ENCODE measurements around the gene JADE1. TPM values are rescaled to one million over a fixed set of nuclear protein-coding genes. Genes with fewer than 3 reads are reported as not detected.

The JADE1 gene
- total RNA-seq, 1 experiment from 2014 or later = 39.3 TPM

GRCh38 chr4:128856246-128856645, 46.7 kb downstream of the JADE1 start:
- Histone ChIP-seq H3K27ac (ENCODE audit: low read depth, low read length, poor library complexity, severe bottlenecking) (no peak overlapping the region), H3K27me3 (replicated peaks; ENCODE audit: insufficient read depth, low read depth, low read length, poor library complexity) (no peaks in the 10 kb centered on the region), H3K4me3 (ENCODE audit: low read depth, low read length, poor library complexity, severe bottlenecking) (no peak overlapping the region), H3K4me1 (ENCODE audit: insufficient read depth, low read length, poor library complexity, severe bottlenecking) (no peaks in the 10 kb centered on the region), H3K9me3 (ENCODE audit: low read depth, low read length, poor library complexity, severe bottlenecking) (no peaks in the 10 kb centered on the region), H3K36me3 (ENCODE audit: insufficient read depth, low read length, poor library complexity, severe bottlenecking) (peaks cover 88% of the 10 kb centered on the region)
- ChIA-PET CTCF (no interaction called here), POLR2A (ENCODE audit: low non-redundant PET) (no interaction called here)
- no TSS peak for BruUV-seq (replicated peaks)
- TF ChIP-seq EZH2 (IDR thresholded peaks at IDR 0.05; ENCODE audit: borderline replicate concordance, low read depth, low read length, poor library complexity, severe bottlenecking) (no peak), CTCF (conservative IDR thresholded peaks at IDR 0.05; ENCODE audit: low read depth, low read length) (no peak)
- DNase-seq (ENCODE audit: low spot score) = no peak
- intact Hi-C loops (cut with micrococcal nuclease; ENCODE audit: unreplicated experiment) = no loop called here

GRCh38 chr4:128858879-128859671, 49.6 kb downstream of the JADE1 start:
- H3K9me3 ChIP-seq (ENCODE audit: low read depth, low read length, poor library complexity, severe bottlenecking) = no peaks in the 10 kb centered on the region
- no peaks in the 10 kb centered on the region for H3K4me1 ChIP-seq (ENCODE audit: insufficient read depth, low read length, poor library complexity, severe bottlenecking)
- BruUV-seq (replicated peaks) = no TSS peak
- peaks cover 75% of the 10 kb centered on the region for H3K36me3 ChIP-seq (ENCODE audit: insufficient read depth, low read length, poor library complexity, severe bottlenecking)
- intact Hi-C loops (cut with micrococcal nuclease; ENCODE audit: unreplicated experiment) = no loop called here
- ChIA-PET CTCF (no interaction called here), POLR2A (ENCODE audit: low non-redundant PET) (interaction anchor here (0.7 kb wide), 1 partner anchor 1201 kb away, joined by 8 read pairs; no protein-coding TSS in a partner anchor)
- no peak overlapping the region for H3K4me3 ChIP-seq (ENCODE audit: low read depth, low read length, poor library complexity, severe bottlenecking)
- no peaks in the 10 kb centered on the region for H3K27me3 ChIP-seq (replicated peaks; ENCODE audit: insufficient read depth, low read depth, low read length, poor library complexity)
- no peak for DNase-seq (ENCODE audit: low spot score)
- TF ChIP-seq EZH2 (IDR thresholded peaks at IDR 0.05; ENCODE audit: borderline replicate concordance, low read depth, low read length, poor library complexity, severe bottlenecking) (no peak), CTCF (conservative IDR thresholded peaks at IDR 0.05; ENCODE audit: low read depth, low read length) (no peak)
- H3K27ac ChIP-seq (ENCODE audit: low read depth, low read length, poor library complexity, severe bottlenecking) = no peak overlapping the region

GRCh38 chr4:128859887-128860677, 50.6 kb downstream of the JADE1 start:
- CTCF ChIA-PET = no interaction called here
- Histone ChIP-seq H3K4me1 (ENCODE audit: insufficient read depth, low read length, poor library complexity, severe bottlenecking) (no peaks in the 10 kb centered on the region), H3K36me3 (ENCODE audit: insufficient read depth, low read length, poor library complexity, severe bottlenecking) (peaks cover 72% of the 10 kb centered on the region), H3K27ac (ENCODE audit: low read depth, low read length, poor library complexity, severe bottlenecking) (no peak overlapping the region), H3K4me3 (ENCODE audit: low read depth, low read length, poor library complexity, severe bottlenecking) (no peak overlapping the region), H3K9me3 (ENCODE audit: low read depth, low read length, poor library complexity, severe bottlenecking) (no peaks in the 10 kb centered on the region), H3K27me3 (replicated peaks; ENCODE audit: insufficient read depth, low read depth, low read length, poor library complexity) (no peaks in the 10 kb centered on the region)
- intact Hi-C loops (cut with micrococcal nuclease; ENCODE audit: unreplicated experiment) = loop anchor here (10.0 kb wide), 2 partner anchors 235 to 435 kb away; partner anchors contain the start of genes C4orf33 and SCLT1
- POLR2A ChIA-PET (ENCODE audit: low non-redundant PET) = no interaction called here
- BruUV-seq (replicated peaks) = no TSS peak
- no peak for TF ChIP-seq EZH2 (IDR thresholded peaks at IDR 0.05; ENCODE audit: borderline replicate concordance, low read depth, low read length, poor library complexity, severe bottlenecking)
- TF ChIP-seq CTCF (conservative IDR thresholded peaks at IDR 0.05; ENCODE audit: low read depth, low read length) = no peak
- no peak for DNase-seq (ENCODE audit: low spot score)

All from A673 (cell line).